Naive thymus-derived CD8-positive, alpha-beta T cell (primary cell): ENCODE data around the gene ZCCHC24. TPM values are rescaled to one million over a fixed set of nuclear protein-coding genes. Genes with fewer than 3 reads are reported as not detected.

ENCODE experiments used
- ATAC-seq, 2 donors: fragments of 150-1000 bp; cut with Tn5 transposase in 1 of 2; sonication (Bioruptor Pico), chemical (Tn5 transposase) in 1 of 2; 1 replicate in 1 of 2; 2 replicates in 1 of 2; pipeline ENCODE4 v1.10.0; 2021; ENCODE audit warnings: mild to moderate bottlenecking in 2 of 2, moderate library complexity in 2 of 2
- POLR2A ChIA-PET: fragments of 350-600 bp; sonication (Branson Sonifier 250); formaldehyde crosslinking; loops from one replicate; lab custom pipeline; 2021; ENCODE audit warnings: antibody characterized with exemption; lab: Charles Lee
- DNase-seq, 10 donors: peaks; one replicate each; pipeline versions ENCODE4 v3.0.0 to v3.0.0-alpha.2; 2020 to 2022
- H3K27ac Mint-ChIP-seq, 10 donors: one replicate each; pipeline ENCODE4 v1.8.0; 2020 to 2022; ENCODE audit warnings: mild to moderate bottlenecking in 10 of 10, mixed read lengths in 10 of 10, moderate library complexity in 4 of 10, inconsistent platforms in 1 of 10
- H3K27me3 Mint-ChIP-seq, 5 donors: one replicate each; pipeline ENCODE4 v1.8.0; 2021 to 2022; ENCODE audit warnings: mixed read lengths in 5 of 5
- H3K36me3 Mint-ChIP-seq, 3 donors: one replicate each; pipeline ENCODE4 v1.8.0; 2020 to 2022; ENCODE audit warnings: mixed read lengths in 3 of 3, mild to moderate bottlenecking in 2 of 3, inconsistent platforms in 1 of 3
- H3K4me1 Mint-ChIP-seq, 4 donors: one replicate each; pipeline ENCODE4 v1.8.0; 2021 to 2022; ENCODE audit warnings: mixed read lengths in 4 of 4
- H3K4me3 Mint-ChIP-seq, 10 donors: one replicate each; pipeline ENCODE4 v1.8.0; 2020 to 2022; ENCODE audit warnings: mild to moderate bottlenecking in 10 of 10, mixed read lengths in 10 of 10, moderate library complexity in 6 of 10, inconsistent platforms in 1 of 10
- H3K9me3 Mint-ChIP-seq, 9 donors: one replicate each; pipeline ENCODE4 v1.8.0; 2020 to 2022; ENCODE audit warnings: mixed read lengths in 9 of 9, mild to moderate bottlenecking in 3 of 9, inconsistent platforms in 1 of 9, moderate library complexity in 1 of 9
- polyA plus RNA-seq, 3 donors: library from polyadenylated mRNA; unstranded; fragments of 300-500 nt; fragmentation: Illumina TruSeq; gene quantifications; one replicate each; pipeline ENCODE4 v1.2.3, GENCODE V29; 2021
- total RNA-seq, 8 experiments: library from RNA in 2 of 8; stranded (reverse) in 2 of 8; gene quantifications; one replicate each; pipeline ENCODE4 v1.2.3 and lab custom pipeline; 2021 to 2026

ZCCHC24 gene
- total and polyA plus RNA-seq, 5 experiments from 2014 or later = 0.12 to 1.7 (median 0.65) TPM

DNA sequence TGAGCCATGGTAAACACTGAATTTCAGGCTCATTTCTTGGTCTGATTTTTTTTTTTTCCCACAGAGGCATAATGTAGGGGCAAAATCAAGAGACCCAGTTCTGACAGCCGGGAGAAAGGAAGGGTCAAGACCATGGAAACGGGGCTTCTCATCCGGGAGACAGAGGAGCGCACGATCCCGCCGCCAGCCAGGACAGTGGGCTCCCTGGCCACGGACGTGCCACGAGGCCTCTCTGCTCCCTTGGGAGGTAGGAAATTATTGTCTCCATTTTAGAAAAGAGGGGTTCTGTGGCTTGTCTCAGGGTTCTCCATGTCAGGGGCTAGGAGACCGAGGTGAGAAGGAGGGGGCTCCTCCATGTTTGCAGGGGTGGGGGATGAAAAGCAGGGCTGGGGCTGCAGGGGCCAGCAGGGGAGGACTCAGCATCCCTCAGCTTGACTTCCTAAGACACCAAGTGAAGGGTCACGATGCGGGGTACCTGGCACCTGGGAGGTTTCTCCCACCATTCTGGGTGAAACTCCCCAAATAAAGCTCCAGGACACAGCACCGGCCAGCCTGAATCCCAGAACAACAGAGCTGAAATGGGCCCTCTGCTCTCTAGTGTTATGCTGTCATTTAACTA, 60.5 kb downstream of the ZCCHC24 start:
- ATAC-seq (no peak), DNase-seq (peak in 1 of 10 donors; percentile 38)
- no peak overlapping the region for H3K4me3 Mint-ChIP-seq
- no peak overlapping the region for H3K27ac Mint-ChIP-seq
- no peaks in the 10 kb centered on the region for H3K27me3 Mint-ChIP-seq
- no peaks in the 10 kb centered on the region for H3K9me3 Mint-ChIP-seq
- POLR2A ChIA-PET = no interaction called here
- H3K36me3 Mint-ChIP-seq = no peaks in the 10 kb centered on the region
- peaks cover 0 to 3% (median 0%) of the 10 kb centered on the region in 4 donors for H3K4me1 Mint-ChIP-seq

DNA sequence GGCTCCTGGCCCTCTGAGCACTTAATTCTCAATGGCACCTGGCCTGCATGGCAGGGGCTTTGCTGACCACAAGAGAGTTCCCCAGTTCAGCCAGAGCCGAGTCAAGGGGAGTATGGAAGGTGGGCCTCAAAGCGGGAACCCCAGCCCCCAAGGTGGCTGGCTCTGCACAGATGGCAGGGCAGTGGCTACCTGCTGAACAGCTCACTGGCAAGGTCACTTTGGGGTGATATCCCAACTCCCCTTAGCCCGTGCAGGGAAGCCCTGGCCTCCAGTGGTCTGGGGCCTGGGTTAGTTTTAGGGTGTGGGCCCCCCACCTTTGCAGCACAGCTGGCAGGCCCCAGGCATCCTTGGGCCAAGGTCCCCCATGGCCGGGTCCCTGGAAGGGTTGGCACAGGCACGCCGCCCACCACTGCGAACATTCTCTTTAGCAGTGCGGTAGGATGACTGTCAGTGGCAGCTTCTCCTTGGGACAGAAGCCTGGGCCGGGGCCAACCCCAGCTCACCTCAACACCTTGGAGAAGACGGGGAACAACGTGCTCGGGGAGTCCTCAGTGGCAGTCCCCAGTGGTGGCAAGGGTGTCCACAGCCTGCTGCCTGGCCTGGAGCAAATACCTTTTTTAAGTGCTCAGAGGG, 61.3 kb downstream of the ZCCHC24 start:
- no peak overlapping the region for H3K27ac Mint-ChIP-seq
- no peak for ATAC-seq
- POLR2A ChIA-PET = no interaction called here
- peak in 1 of 10 donors; percentile 14 for DNase-seq
- H3K36me3 Mint-ChIP-seq = no peaks in the 10 kb centered on the region
- peaks cover 0 to 2% (median 0%) of the 10 kb centered on the region in 4 donors for H3K4me1 Mint-ChIP-seq
- no peak overlapping the region for H3K4me3 Mint-ChIP-seq
- H3K27me3 Mint-ChIP-seq = no peaks in the 10 kb centered on the region
- H3K9me3 Mint-ChIP-seq = no peaks in the 10 kb centered on the region

DNA sequence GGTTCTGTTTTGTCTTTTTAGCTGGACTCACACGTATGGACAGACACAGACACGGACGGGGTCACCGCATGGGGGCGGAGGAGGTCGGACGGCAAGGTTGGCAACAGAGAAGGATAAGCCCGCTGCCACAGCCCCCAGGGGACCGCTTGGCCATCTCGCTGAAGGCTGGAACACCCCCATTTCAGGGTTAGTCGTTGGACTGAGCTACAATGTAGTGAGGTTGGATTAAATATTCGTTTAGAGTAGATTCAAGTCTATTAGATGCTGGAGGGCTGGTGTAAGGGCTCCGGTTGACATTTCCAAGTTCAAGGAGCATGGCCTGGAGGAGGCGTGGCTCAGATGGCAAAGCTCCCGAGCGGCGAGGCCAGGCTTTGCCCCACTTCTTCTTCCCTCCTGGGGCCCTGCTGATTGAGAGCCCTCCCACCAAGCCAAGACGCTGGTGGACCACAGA, 62.9 kb downstream of the ZCCHC24 start:
- DNase-seq (no peak), ATAC-seq (no peak)
- no peak overlapping the region for H3K4me3 Mint-ChIP-seq
- no peaks in the 10 kb centered on the region for H3K4me1 Mint-ChIP-seq
- no peak overlapping the region for H3K27ac Mint-ChIP-seq
- no peaks in the 10 kb centered on the region for H3K36me3 Mint-ChIP-seq
- H3K9me3 Mint-ChIP-seq = no peaks in the 10 kb centered on the region
- POLR2A ChIA-PET = no interaction called here
- H3K27me3 Mint-ChIP-seq = no peaks in the 10 kb centered on the region

DNA sequence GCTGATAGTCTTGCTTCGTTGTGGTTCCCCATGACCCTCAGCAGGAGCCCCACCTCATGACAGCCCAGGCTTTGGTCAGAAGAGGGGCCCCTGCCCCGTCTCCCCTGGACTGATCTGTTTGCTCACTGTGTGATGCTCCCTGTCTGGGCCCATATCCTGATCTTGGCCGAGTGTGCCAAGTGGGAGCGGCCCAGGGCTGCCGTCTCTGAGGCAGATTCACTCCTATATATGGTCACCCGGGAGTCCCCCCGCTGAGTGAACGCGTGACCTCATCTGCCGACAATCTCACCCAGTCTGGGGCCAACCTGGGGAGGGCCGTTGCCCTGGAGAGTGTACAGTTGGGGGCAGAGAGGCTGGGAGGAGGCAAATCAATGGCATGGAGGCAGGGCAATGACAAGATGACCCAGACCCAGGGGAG, 63.6 kb downstream of the ZCCHC24 start:
- ATAC-seq (no peak), DNase-seq (no peak)
- Mint-ChIP-seq H3K4me1 (no peaks in the 10 kb centered on the region), H3K4me3 (no peak overlapping the region), H3K27ac (no peak overlapping the region), H3K36me3 (no peaks in the 10 kb centered on the region), H3K9me3 (no peaks in the 10 kb centered on the region), H3K27me3 (no peaks in the 10 kb centered on the region)
- POLR2A ChIA-PET = no interaction called here

DNA sequence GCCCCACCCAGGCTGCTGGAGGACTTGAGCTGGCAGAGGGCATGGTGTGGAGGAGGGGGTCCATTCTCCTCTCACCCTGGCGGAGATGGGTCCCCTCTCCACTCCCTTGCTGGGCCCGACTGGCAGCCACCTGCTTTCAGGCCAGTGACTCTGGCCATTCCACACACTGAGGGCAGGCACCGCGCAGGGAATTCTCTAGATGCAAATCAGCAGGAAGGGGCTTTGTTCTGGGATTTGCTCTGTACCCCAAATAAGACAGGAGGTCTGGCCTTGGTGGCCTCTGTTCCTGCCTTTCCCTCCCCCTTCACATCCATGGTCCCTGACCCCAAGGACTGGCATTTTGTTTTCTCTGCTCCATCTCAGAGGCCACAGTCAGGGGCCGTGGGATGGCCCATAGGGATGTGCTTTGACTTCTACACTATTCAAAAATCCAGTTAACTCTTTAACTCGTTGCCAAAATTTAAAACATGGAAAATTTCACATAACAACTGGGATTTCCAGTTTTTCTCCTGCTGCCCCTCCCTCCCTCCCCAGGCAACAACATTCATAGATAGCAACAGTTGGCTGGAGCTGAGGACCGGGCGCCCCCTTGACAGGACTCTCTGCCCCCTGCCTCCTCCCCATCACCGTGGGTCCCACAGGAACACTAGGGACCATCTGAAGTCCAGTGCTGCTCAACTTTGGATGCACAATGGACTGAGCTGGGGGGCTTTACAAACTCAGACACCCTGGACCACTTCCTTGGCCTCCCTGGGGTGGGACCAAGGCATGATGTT, 64.3 kb downstream of the ZCCHC24 start:
- Mint-ChIP-seq H3K27me3 (no peaks in the 10 kb centered on the region), H3K4me3 (no peak overlapping the region), H3K36me3 (no peaks in the 10 kb centered on the region), H3K4me1 (no peaks in the 10 kb centered on the region), H3K9me3 (no peaks in the 10 kb centered on the region), H3K27ac (no peak overlapping the region)
- no peak for DNase-seq
- ATAC-seq = no peak
- POLR2A ChIA-PET = no interaction called here

DNA sequence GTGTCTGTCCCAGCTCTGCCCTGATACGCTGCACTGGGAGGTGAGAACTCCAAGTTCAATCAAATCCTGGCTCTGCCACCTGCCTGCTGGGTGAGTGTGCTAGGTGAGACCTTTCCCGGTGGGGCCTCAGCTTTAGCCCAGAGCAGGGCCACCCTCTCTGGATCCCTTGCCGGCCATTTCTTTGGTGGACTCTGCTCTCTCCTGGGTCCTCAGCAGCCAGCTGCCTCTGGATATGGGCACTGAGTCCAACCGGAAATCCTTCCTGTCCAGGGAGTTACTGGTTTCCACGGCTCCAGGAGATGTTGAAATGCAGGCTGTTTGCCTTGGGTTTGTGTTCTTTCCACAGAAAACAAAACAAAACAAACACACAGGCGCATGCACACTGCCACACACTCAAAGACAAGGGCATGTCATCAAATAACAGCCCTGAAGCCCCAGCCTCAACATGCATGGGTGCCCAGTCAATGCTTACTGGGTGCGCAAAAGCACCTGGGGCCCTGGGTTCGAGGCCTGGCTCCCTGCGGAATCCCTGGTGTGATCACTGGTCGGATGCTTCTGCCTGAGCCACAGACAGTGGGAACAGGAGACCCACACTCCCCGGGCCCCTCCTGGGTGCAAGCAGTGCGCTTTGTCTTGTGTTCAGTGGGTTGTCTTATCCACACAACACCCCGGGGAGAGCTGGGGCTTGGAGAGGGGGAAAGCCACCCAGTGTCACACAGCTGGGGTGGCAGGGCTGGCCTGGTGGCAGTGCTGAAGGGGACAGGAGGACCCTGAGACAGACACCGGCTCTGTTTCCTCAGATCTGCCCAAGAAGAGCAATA, 65.1 kb downstream of the ZCCHC24 start:
- DNase-seq (no peak), ATAC-seq (no peak)
- Mint-ChIP-seq H3K4me3 (no peak overlapping the region), H3K27ac (no peak overlapping the region), H3K36me3 (no peaks in the 10 kb centered on the region), H3K4me1 (no peaks in the 10 kb centered on the region), H3K27me3 (no peaks in the 10 kb centered on the region), H3K9me3 (no peaks in the 10 kb centered on the region)
- POLR2A ChIA-PET = no interaction called here

DNA sequence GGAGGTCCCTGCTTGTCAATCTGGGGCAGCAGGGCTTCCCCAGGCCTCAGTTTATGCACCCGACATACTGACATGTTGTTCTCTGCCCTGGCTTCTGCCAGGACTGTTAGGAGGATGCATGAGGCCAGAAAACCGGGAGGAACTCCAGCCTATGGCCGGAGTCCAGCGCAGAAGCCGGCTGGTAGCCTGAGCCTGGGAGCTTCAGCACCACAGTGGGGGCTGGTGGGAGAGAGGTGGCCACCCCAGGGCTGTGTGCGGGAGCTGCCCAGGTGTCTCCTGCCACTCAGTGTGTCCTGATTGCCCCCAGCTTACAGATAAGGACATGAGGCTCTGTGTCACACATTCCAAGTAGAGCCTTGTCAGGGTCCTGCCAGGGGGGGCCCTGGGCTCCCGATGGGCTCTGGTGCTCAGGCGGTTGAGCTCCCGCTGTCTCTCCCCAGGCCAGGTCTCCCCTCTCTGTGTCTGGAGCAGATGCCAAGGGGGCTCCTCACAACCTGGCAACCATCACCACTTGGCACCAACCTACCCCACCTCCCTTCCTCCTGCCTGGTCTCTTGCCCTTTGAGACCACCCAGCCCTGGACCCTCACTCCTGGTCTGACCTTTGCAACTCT, 65.8 kb downstream of the ZCCHC24 start:
- no peak for DNase-seq
- H3K27me3 Mint-ChIP-seq = peaks cover 0 to 2% (median 0%) of the 10 kb centered on the region in 5 donors
- POLR2A ChIA-PET = no interaction called here

DNA sequence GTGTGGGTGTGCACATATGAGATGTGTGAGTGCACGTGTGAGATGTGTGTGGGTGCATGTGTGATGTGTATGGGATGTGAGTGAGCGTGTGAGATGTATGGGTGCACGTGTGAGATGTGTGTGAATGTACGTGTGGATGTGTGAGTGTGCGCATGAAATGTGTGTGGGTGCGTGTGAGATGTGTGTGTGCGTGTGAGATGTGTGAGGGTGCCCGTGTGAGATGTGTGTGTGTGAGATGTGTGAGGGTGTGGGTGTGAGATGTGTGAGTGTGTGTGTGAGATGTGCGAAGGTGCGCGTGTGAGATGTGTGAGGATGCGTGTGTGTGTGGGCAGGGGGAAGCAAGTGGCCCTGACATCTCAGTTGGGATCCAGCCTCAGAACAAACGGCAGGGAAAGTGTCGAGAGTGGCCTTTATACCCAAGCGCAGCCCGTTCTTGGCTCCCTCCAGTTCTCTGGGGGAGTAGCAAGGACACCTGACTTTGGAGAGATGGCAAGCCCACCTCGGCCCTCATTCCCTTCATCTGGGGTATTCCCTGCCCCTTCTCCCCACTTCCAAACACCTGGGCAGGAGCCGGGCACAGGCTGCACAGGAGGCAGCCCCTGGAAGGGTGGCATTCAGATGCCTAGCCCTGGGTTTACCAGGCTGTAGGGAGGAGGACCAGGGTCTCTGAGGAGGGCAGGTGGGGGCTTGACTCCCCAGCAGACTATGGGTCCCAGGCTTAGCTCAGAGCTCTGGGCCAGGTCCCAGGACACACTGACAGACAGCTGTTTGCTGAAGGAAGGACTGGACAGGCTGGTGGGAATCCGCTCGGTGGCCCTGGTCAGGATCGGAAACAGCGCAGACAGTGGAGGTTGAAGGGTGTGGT, 66.5 kb downstream of the ZCCHC24 start:
- no peak overlapping the region for H3K27ac Mint-ChIP-seq
- H3K4me3 Mint-ChIP-seq = no peak overlapping the region
- H3K36me3 Mint-ChIP-seq = no peaks in the 10 kb centered on the region
- H3K27me3 Mint-ChIP-seq = peaks cover 0 to 3% (median 0%) of the 10 kb centered on the region in 5 donors
- DNase-seq = no peak
- no peaks in the 10 kb centered on the region for H3K9me3 Mint-ChIP-seq
- peaks cover 3 to 6% (median 6%) of the 10 kb centered on the region in 4 donors for H3K4me1 Mint-ChIP-seq
- POLR2A ChIA-PET = no interaction called here
- ATAC-seq = no peak

More for the DNA sequence above, 65.8 kb downstream of the ZCCHC24 start:
- Mint-ChIP-seq H3K4me1 (peaks cover 2 to 3% (median 2%) of the 10 kb centered on the region in 4 donors), H3K4me3 (no peak overlapping the region), H3K27ac (no peak overlapping the region), H3K9me3 (no peaks in the 10 kb centered on the region), H3K36me3 (no peaks in the 10 kb centered on the region)
- no peak for ATAC-seq

DNA sequence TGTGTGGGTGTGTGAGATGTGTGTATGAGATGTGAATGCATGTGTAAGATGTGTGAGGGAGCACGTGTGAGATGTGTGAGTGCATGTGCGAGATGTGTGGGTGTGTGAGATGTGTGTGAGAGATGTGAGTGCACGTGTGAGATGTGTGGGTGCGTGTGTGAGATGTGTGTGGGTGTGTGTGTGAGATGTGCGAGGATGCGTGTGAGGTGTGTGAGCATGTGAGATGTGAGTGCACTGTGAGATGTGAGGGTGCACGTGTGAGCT, 67.1 kb downstream of the ZCCHC24 start:
- peaks cover 3 to 6% (median 6%) of the 10 kb centered on the region in 4 donors for H3K4me1 Mint-ChIP-seq
- no peaks in the 10 kb centered on the region for H3K9me3 Mint-ChIP-seq
- POLR2A ChIA-PET = no interaction called here
- no peak overlapping the region for H3K4me3 Mint-ChIP-seq
- ATAC-seq (no peak), DNase-seq (no peak)
- no peak overlapping the region for H3K27ac Mint-ChIP-seq
- peaks cover 0 to 3% (median 0%) of the 10 kb centered on the region in 5 donors for H3K27me3 Mint-ChIP-seq
- H3K36me3 Mint-ChIP-seq = no peaks in the 10 kb centered on the region

DNA sequence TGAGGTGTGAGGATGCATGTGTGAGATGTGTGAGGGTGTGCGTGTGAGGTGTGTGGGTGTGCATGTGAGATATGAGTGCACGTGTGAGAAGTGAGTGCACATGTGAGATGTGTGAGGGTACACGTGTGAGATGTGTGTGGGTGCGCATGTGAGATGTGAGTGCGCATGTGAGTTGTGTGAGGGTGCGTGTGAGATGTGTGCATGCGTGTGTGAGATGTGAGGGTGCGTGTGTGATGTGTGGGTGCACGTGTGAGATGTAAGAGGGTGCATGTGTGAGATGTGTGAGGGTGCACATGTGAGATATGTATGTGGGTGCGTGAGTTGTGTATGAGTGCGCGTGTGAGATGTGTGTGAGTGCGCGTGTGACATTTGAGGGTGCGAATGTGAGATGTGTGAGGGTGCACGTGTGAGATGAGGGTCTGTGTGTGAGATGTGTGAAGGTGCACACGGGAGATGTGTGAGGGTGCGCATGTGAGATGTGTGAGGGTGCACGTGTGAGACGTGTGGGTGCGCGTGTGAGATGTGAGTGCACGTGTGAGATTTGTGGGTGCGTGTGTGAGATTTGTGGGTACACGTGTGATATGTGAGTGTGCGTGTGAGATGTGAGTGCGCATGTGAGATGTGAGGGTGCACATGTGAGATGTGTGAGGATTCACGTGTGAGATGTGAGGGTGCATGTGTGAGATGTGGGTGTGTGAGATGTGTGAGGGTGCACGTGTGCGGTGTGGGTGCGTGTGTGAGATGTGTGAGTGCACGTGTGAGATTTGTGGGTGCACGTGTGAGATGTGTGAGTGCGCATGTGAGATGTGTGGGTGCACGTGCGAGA, 67.7 kb downstream of the ZCCHC24 start:
- Mint-ChIP-seq H3K36me3 (no peaks in the 10 kb centered on the region), H3K4me1 (peaks cover 3 to 6% (median 6%) of the 10 kb centered on the region in 4 donors), H3K27ac (no peak overlapping the region), H3K9me3 (no peaks in the 10 kb centered on the region), H3K27me3 (peaks cover 0 to 3% (median 0%) of the 10 kb centered on the region in 5 donors), H3K4me3 (no peak overlapping the region)
- ATAC-seq (no peak), DNase-seq (no peak)
- POLR2A ChIA-PET = no interaction called here
